Neural cell (in vitro differentiated cells): ENCODE results near the gene KCTD10. TPM values are rescaled to one million over a fixed set of nuclear protein-coding genes. Genes with fewer than 3 reads are reported as not detected.

Source experiments
- H2AFZ ChIP-seq: fragments of 200-600, 300-800 bp; sonication (generic), shearing (Covaris generic); 2 replicates; pipeline ENCODE4 v1.6.0; 2014; ENCODE audit warnings: low read depth, mild to moderate bottlenecking, antibody characterized with exemption, low read length, moderate library complexity
- H3F3A ChIP-seq: fragments of 200-600 bp; shearing (Covaris generic); 2 replicates; pipeline ENCODE4 v1.6.1; 2016; ENCODE audit warnings: mild to moderate bottlenecking, moderate library complexity, mixed read lengths, antibody characterized with exemption, low read length; ENCODE audit not compliant: insufficient read depth, poor library complexity, severe bottlenecking
- H3K27ac ChIP-seq: fragments of 200-600, 300-800 bp; sonication (generic), shearing (Covaris generic); 2 replicates; pipeline ENCODE4 v1.5.1; 2014; ENCODE audit warnings: mild to moderate bottlenecking, low read length, moderate library complexity
- H3K27me3 ChIP-seq: fragments of 300-800, 200-600 bp; sonication (generic), shearing (Covaris generic); 2 replicates; pipeline ENCODE4 v1.6.0; 2014; ENCODE audit warnings: mild to moderate bottlenecking, low read depth, low read length, moderate library complexity; ENCODE audit not compliant: insufficient read depth
- H3K36me3 ChIP-seq: fragments of 300-800, 200-600 bp; sonication (generic), shearing (Covaris generic); 2 replicates; pipeline ENCODE4 v1.5.1; 2014; ENCODE audit warnings: mild to moderate bottlenecking, antibody characterized with exemption, low read length, moderate library complexity; ENCODE audit not compliant: insufficient read depth
- H3K4me2 ChIP-seq: fragments of 300-800, 200-600 bp; sonication (generic), shearing (Covaris generic); 2 replicates; pipeline ENCODE4 v1.6.0; 2014; ENCODE audit warnings: mild to moderate bottlenecking, low read length
- H3K4me3 ChIP-seq: fragments of 300-800, 200-600 bp; sonication (generic), shearing (Covaris generic); 2 replicates; pipeline ENCODE4 v1.5.1; 2014; ENCODE audit warnings: mild to moderate bottlenecking, low read length, moderate library complexity
- H3K79me2 ChIP-seq: fragments of 200-600 bp; shearing (Covaris generic); replicated peaks from 2 replicates; pipeline ENCODE4 v1.6.0; 2014; ENCODE audit warnings: mild to moderate bottlenecking, low read length, moderate library complexity; ENCODE audit not compliant: insufficient read depth
- H3K9ac ChIP-seq: fragments of 300-800, 200-600 bp; sonication (generic), shearing (Covaris generic); 2 replicates; pipeline ENCODE4 v1.6.1; 2016; ENCODE audit warnings: mild to moderate bottlenecking, low read length, mixed read lengths
- H3K9me2 ChIP-seq: fragments of 200-600 bp; shearing (Covaris generic); 2 replicates; pipeline ENCODE4 v1.6.1; 2016; ENCODE audit warnings: mild to moderate bottlenecking, low read length, mixed read lengths; ENCODE audit not compliant: insufficient read depth
- H3K9me3 ChIP-seq: fragments of 200-600, 300-800 bp; sonication (generic), shearing (Covaris generic); 2 replicates; pipeline ENCODE4 v1.6.1; 2016; ENCODE audit warnings: mild to moderate bottlenecking, mixed run types, low read length, moderate library complexity, mixed read lengths
- H4K20me1 ChIP-seq: fragments of 200-600 bp; shearing (Covaris generic); 2 replicates; pipeline ENCODE4 v1.6.1; 2016; ENCODE audit warnings: mild to moderate bottlenecking, mixed run types; ENCODE audit not compliant: insufficient read depth
- CTCF ChIP-seq: fragments of 450-650 bp; IDR thresholded peaks from 2 replicates; pipeline ENCODE4 v1.5.1; 2014; ENCODE audit warnings: antibody characterized with exemption, mild to moderate bottlenecking, moderate library complexity; ENCODE audit not compliant: poor library complexity, severe bottlenecking
- EP300 ChIP-seq: fragments of 450-650 bp; conservative IDR thresholded peaks from 2 replicates; pipeline ENCODE4 v1.6.1; 2014; ENCODE audit warnings: antibody characterized with exemption, mild to moderate bottlenecking, moderate library complexity; ENCODE audit not compliant: poor library complexity, severe bottlenecking
- EZH2 ChIP-seq: fragments of 200-600, 300-800 bp; shearing (Covaris generic), sonication (generic); IDR thresholded peaks from 2 replicates; pipeline ENCODE4 v1.6.1; 2014; ENCODE audit warnings: antibody characterized with exemption, low read length, borderline replicate concordance, mild to moderate bottlenecking; ENCODE audit not compliant: insufficient read depth, poor library complexity, severe bottlenecking
- MXI1 ChIP-seq: fragments of 450-650 bp; conservative IDR thresholded peaks from 2 replicates; pipeline ENCODE4 v1.6.1; 2014; ENCODE audit warnings: antibody characterized with exemption, mild to moderate bottlenecking; ENCODE audit not compliant: poor library complexity, severe bottlenecking
- POLR2AphosphoS5 ChIP-seq: IDR thresholded peaks from 2 replicates; pipeline ENCODE4 v1.6.1; 2012
- RAD21 ChIP-seq: fragments of 450-650 bp; conservative IDR thresholded peaks from 2 replicates; pipeline ENCODE4 v1.6.1; 2014; ENCODE audit warnings: antibody characterized with exemption, mild to moderate bottlenecking, moderate library complexity
- SMC3 ChIP-seq: fragments of 450-650 bp; conservative IDR thresholded peaks from 2 replicates; pipeline ENCODE4 v1.6.1; 2014; ENCODE audit warnings: antibody characterized with exemption, mild to moderate bottlenecking, moderate library complexity; ENCODE audit not compliant: poor library complexity
- TAF1 ChIP-seq: IDR thresholded peaks from 2 replicates; pipeline ENCODE4 v1.6.1; 2012; ENCODE audit warnings: low read depth
- polyA plus RNA-seq: library from polyadenylated mRNA; depleted of rRNA; stranded (reverse); fragments of >200 nt; gene quantifications from 2 replicates; pipeline ENCODE4 v1.2.3, GENCODE V29; 2014
- TF ChIP-seq, protein P1 (sequence below): IDR thresholded peaks from 2 replicates; pipeline ENCODE4 v1.6.1; 2012; ENCODE audit warnings: borderline replicate concordance

KCTD10 gene
- polyA plus RNA-seq, 1 donor from 2014 or later = 69.4 TPM

GRCh38 chr12:109492371-109492770 lies 15.3 kb upstream of the KCTD10 start:
- H3K9ac ChIP-seq = no peak overlapping the region
- no peaks in the 10 kb centered on the region for H3F3A ChIP-seq
- H3K27me3 ChIP-seq = no peaks in the 10 kb centered on the region
- no peaks in the 10 kb centered on the region for H4K20me1 ChIP-seq
- no peaks in the 10 kb centered on the region for H3K79me2 ChIP-seq
- H2AFZ ChIP-seq = no peak overlapping the region
- H3K9me2 ChIP-seq = no peaks in the 10 kb centered on the region
- no peak overlapping the region for H3K4me2 ChIP-seq
- H3K36me3 ChIP-seq = peaks cover 8% of the 10 kb centered on the region
- H3K9me3 ChIP-seq = no peaks in the 10 kb centered on the region
- H3K27ac ChIP-seq = no peak overlapping the region
- TF ChIP-seq EP300 (no peak), CTCF (no peak), TAF1 (no peak), MXI1 (no peak), EZH2 (no peak), POLR2AphosphoS5 (no peak), SMC3 (no peak), RAD21 (no peak)
- TF ChIP-seq, protein P1, sequence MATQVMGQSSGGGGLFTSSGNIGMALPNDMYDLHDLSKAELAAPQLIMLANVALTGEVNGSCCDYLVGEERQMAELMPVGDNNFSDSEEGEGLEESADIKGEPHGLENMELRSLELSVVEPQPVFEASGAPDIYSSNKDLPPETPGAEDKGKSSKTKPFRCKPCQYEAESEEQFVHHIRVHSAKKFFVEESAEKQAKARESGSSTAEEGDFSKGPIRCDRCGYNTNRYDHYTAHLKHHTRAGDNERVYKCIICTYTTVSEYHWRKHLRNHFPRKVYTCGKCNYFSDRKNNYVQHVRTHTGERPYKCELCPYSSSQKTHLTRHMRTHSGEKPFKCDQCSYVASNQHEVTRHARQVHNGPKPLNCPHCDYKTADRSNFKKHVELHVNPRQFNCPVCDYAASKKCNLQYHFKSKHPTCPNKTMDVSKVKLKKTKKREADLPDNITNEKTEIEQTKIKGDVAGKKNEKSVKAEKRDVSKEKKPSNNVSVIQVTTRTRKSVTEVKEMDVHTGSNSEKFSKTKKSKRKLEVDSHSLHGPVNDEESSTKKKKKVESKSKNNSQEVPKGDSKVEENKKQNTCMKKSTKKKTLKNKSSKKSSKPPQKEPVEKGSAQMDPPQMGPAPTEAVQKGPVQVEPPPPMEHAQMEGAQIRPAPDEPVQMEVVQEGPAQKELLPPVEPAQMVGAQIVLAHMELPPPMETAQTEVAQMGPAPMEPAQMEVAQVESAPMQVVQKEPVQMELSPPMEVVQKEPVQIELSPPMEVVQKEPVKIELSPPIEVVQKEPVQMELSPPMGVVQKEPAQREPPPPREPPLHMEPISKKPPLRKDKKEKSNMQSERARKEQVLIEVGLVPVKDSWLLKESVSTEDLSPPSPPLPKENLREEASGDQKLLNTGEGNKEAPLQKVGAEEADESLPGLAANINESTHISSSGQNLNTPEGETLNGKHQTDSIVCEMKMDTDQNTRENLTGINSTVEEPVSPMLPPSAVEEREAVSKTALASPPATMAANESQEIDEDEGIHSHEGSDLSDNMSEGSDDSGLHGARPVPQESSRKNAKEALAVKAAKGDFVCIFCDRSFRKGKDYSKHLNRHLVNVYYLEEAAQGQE = no peak
- H3K4me3 ChIP-seq = no peak overlapping the region

- no peak overlapping the region for H2AFZ ChIP-seq
- no peak overlapping the region for H3K4me2 ChIP-seq
- no peak overlapping the region for H3K27ac ChIP-seq
- H3K9me2 ChIP-seq = no peaks in the 10 kb centered on the region
- H4K20me1 ChIP-seq = no peaks in the 10 kb centered on the region
- H3F3A ChIP-seq = no peaks in the 10 kb centered on the region
- no peaks in the 10 kb centered on the region for H3K79me2 ChIP-seq
- peaks cover 8% of the 10 kb centered on the region for H3K36me3 ChIP-seq
- TF ChIP-seq, protein P1 = no peak
- TF ChIP-seq EP300 (no peak), TAF1 (no peak), SMC3 (no peak), CTCF (no peak), POLR2AphosphoS5 (no peak), MXI1 (no peak), RAD21 (no peak), EZH2 (no peak)
- no peaks in the 10 kb centered on the region for H3K27me3 ChIP-seq
- H3K9me3 ChIP-seq = no peaks in the 10 kb centered on the region
- no peak overlapping the region for H3K9ac ChIP-seq
- H3K4me3 ChIP-seq = no peak overlapping the region
Observed at GRCh38 chr12:109491671-109492070, 14.6 kb upstream of the KCTD10 start.
